BE2C (cell line): Measurements from ENCODE around the gene DNM2.

Experiments used
- DNase-seq: peaks from one replicate; pipeline ENCODE4 v3.0.0-alpha.2; 2020
- H3K27me3 ChIP-seq: fragments of 250-450 bp; sonication (Bioruptor Pico); 2 replicates; pipeline ENCODE4 v1.5.1; 2020; ENCODE audit warnings: mild to moderate bottlenecking
- H3K36me3 ChIP-seq: fragments of 250-450 bp; sonication (Bioruptor Pico); 2 replicates; pipeline ENCODE4 v1.5.1; 2020; ENCODE audit warnings: mild to moderate bottlenecking
- H3K4me1 ChIP-seq: fragments of 250-450 bp; sonication (Bioruptor Pico); 2 replicates; pipeline ENCODE4 v1.5.1; 2020
- H3K4me3 ChIP-seq: 2 replicates; pipeline ENCODE4 v1.5.1; 2011; ENCODE audit warnings: low read depth, low read length
- H3K9me3 ChIP-seq: fragments of 250-450 bp; sonication (Bioruptor Pico); 2 replicates; pipeline ENCODE4 v1.5.1; 2020
- CTCF ChIP-seq: IDR thresholded peaks from 2 replicates; pipeline ENCODE4 v1.5.1; 2012; ENCODE audit warnings: mild to moderate bottlenecking, low read depth, low read length

The DNM2 gene

DNA sequence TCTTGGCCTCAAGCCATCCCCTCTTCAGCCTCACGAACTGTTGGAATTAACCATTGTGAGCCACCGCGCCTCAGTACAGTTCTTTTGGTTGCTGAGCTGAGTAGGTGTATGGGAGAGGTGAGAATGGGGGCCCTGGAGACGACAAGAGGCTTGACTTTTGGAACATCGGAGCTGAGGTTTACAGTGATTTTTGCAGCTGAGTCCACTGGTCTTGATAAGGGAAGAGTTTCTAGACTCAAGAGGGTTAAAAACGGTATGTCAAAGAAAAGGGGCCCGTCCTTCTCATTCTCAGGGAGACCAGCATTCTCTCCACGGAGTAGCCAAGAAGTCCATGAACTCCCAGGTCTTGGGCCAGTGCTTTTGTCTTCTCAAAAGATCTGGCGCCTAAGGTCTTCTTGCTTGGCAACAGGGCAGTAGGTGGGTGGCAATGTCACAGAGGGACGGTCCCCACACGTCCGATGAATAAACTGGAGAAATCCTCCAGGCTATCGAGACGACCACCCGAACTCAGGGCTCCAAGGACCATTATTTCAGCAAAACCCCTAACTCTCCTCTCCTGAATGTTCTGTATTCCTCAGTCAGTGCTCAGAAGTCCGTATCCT is 23.1 kb upstream of the DNM2 start:
- no peaks in the 10 kb centered on the region; the same call in 1 of the 2 replicates for H3K4me1 ChIP-seq
- TF ChIP-seq CTCF, result no peak
- no peak for DNase-seq
- H3K9me3 ChIP-seq, result no peaks in the 10 kb centered on the region
- peaks cover 33% of the 10 kb centered on the region for H3K36me3 ChIP-seq
- H3K4me3 ChIP-seq, result peak overlapping the region; percentile 39
- H3K27me3 ChIP-seq, result no peaks in the 10 kb centered on the region

DNA sequence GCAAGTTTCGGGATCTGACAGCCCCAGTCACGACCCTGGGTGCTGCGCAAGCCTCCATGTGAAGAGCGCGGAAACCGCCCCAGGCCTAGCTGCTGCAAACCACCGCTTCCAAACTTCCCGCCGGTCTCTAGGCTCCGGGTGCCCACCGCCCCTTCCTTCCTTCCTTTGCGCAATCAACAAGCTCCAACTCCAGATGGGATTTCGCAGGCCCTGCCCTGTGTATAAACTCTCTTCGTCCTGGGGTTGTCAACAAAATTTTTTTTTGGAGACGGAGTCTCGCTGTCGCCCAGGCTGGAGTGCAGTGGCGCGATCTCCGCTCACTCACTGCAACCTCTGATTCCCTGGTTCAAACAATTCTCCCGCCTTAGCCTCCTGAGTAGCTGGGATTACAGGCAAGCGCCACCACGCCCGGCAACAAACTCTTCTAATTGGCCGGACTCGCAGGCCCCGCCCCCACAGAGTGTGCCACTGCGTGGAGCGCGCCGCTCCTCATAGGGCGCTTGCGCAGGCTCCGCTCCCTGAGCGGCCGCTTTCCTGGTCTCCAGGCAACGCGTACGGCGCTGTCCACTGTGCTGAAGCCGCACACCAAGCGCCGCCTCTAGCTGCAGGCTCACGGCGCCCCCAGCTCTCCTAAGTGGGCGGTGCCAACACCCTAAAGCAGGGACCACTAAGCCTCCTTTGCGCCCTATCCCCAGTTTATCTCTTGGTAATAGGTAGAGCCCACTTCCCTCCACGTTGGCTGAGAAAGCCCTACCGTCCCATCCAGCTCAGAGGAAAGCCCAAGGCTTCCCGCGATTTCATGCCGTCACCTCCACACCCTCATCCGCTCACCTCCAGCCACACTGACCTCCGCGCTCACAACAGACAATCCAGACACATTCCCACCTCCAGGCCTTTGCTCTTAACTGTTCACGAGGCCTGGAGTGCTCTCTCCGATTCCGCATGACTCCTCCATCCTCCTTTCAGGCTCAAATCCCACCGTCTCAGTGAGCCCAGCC is 22.2 kb upstream of the DNM2 start:
- H3K4me1 ChIP-seq, result no peaks in the 10 kb centered on the region; the same call in 1 of the 2 replicates
- no peaks in the 10 kb centered on the region for H3K27me3 ChIP-seq
- peak overlapping the region; percentile 57 for H3K4me3 ChIP-seq
- peaks cover 24% of the 10 kb centered on the region for H3K36me3 ChIP-seq
- no peak for TF ChIP-seq CTCF
- H3K9me3 ChIP-seq, result no peaks in the 10 kb centered on the region
- peak; percentile 98 for DNase-seq

DNA sequence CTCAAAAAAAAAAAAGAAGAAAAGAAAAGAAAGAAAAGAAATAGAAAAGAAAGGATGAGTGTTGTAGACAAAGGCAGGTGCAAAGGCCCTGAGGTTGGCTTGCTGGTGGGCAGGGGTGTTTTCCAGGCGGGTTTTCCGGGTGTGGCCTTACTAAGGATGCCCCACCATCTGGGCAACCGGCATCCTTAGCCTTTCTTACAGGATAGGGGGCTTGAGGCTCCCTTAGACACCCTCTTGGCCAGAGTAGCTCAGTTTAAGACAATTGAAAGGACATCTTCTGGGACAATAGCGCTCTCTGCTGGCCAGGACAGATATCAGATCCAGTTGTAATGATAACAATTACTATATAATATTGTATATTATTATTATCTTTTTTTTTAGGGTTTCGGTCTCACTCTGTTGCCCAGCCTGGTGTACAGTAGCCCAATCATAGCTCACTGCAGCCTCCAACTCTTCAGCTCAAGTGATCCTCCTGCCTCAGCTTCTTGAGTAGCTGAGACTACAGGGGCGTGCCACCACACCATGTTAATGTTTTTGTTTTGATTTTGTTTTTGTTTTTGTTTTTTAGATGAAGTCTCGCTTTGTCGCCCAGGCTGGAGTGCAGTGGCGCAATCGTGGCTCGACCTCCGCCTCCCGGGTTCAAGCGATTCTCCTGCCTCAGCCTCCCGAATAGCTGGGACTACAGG is 18.1 kb upstream of the DNM2 start:
- Histone ChIP-seq H3K36me3 (peaks cover 11% of the 10 kb centered on the region), H3K4me1 (no peaks in the 10 kb centered on the region), H3K4me3 (no peak overlapping the region), H3K27me3 (no peaks in the 10 kb centered on the region), H3K9me3 (no peaks in the 10 kb centered on the region)
- TF ChIP-seq CTCF, result peak; percentile 66
- peak; percentile 72 for DNase-seq

- Histone ChIP-seq H3K4me1 (no peaks in the 10 kb centered on the region), H3K9me3 (no peaks in the 10 kb centered on the region), H3K36me3 (peaks cover 17% of the 10 kb centered on the region), H3K27me3 (no peaks in the 10 kb centered on the region), H3K4me3 (peak overlapping the region; percentile 95)
- DNase-seq, result peak; percentile 70
- no peak for TF ChIP-seq CTCF
These were observed 15.8 kb upstream of the DNM2 start for GRCh38 chr19:10701955-10702525.

- no peak overlapping the region for H3K4me3 ChIP-seq
- H3K36me3 ChIP-seq, result peaks cover 36% of the 10 kb centered on the region
- H3K4me1 ChIP-seq, result no peaks in the 10 kb centered on the region
- no peak for TF ChIP-seq CTCF
- no peak for DNase-seq
- no peaks in the 10 kb centered on the region for H3K27me3 ChIP-seq
- no peaks in the 10 kb centered on the region for H3K9me3 ChIP-seq
These were observed 10.9 kb upstream of the DNM2 start for GRCh38 chr19:10706990-10707389.
